GM12801 (cell line): Measurements from ENCODE around the gene PTK7.

Source experiments
- TF ChIP-seq, protein P1 (sequence below): IDR thresholded peaks from one replicate; pipeline ENCODE4 v1.5.1; 2011; ENCODE audit warnings: control low read depth; ENCODE audit not compliant: insufficient read length; ENCODE audit errors: extremely low read depth

PTK7 gene

DNA sequence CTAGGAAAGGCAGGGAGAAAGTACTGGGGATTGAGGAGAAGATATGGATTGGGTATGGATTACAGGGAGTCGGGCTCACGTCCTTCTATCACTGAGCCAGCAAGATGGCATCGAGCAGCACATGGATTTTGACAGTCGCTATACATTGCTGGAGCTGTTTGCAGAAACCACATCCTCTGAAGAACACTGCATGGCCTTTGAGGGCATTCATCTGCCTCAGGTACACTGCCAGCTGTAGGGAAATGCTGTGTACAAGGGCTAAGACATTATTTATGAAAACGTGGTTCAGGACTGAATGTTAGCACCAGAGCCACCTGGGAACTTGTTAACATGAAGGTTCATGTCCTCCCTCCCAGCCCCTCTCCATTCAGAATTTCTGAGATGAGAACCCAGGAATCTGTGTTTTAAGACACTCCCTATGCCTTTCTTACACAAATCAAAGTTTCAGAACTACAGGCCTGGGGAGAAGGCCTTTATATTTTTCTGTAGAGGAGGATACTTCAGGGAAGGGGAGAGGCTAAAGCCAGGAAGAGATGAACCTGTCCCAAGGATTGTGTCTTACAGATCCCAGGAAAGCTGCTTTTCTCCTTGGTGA, 109.4 kb downstream of the PTK7 start:
- TF ChIP-seq, protein P1, sequence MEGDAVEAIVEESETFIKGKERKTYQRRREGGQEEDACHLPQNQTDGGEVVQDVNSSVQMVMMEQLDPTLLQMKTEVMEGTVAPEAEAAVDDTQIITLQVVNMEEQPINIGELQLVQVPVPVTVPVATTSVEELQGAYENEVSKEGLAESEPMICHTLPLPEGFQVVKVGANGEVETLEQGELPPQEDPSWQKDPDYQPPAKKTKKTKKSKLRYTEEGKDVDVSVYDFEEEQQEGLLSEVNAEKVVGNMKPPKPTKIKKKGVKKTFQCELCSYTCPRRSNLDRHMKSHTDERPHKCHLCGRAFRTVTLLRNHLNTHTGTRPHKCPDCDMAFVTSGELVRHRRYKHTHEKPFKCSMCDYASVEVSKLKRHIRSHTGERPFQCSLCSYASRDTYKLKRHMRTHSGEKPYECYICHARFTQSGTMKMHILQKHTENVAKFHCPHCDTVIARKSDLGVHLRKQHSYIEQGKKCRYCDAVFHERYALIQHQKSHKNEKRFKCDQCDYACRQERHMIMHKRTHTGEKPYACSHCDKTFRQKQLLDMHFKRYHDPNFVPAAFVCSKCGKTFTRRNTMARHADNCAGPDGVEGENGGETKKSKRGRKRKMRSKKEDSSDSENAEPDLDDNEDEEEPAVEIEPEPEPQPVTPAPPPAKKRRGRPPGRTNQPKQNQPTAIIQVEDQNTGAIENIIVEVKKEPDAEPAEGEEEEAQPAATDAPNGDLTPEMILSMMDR, result no peak

DNA sequence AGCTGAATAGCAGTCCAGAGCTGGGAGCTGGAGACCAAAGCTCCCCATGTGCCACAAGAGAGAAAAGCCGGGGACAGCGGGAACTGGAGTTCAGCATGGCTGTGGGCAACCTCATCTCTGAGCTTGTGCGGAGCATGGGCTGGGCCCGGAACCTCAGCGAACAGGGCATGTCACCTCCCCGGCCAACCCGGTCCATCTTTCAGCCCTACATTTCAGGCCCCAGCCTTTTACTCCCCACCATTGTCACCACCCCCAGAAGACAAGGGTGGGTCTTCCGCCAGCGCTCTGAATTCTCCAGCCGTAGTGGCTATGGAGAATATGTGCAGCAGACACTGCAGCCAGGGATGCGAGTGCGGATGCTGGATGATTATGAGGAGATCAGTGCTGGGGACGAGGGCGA, 109.9 kb downstream of the PTK7 start:
- TF ChIP-seq, protein P1, result no peak

DNA sequence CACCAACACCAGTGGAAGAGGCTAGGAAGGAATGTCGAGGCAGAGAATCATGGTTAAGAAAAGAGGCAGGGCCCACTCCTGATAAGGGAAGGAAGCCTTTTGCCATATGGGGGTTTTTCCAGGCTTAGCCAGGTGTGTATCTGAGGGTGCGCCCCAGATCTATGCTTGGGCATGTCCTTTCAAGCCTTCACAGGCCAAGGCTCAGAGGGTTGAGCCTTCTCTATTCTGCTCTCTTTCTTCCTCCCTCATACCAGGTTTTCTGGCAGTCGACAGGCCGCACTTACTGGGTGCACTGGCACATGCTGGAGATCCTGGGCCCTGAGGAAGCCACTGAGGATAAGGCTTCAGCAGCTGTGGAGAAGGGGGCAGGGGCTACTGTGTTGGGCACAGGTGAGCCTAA, 110.6 kb downstream of the PTK7 start:
- TF ChIP-seq, protein P1, result no peak

DNA sequence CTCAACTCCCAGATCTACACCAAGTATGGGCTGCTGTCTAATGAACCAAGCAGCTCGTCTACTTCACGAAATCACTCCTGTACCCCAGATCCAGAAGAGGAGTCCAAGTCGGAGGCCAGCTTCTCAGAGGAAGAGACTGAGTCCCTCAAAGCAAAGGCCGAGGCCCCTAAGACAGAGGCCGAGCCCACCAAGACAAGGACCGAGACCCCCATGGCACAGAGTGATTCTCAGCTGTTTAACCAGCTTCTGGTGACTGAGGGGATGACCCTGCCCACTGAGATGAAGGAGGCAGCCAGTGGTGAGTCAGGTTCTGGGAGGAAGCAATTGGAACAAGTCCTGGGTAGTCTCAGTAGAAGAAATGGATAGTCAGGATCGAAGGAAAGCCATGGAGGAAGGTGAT, 111.7 kb downstream of the PTK7 start:
- TF ChIP-seq, protein P1, result no peak

DNA sequence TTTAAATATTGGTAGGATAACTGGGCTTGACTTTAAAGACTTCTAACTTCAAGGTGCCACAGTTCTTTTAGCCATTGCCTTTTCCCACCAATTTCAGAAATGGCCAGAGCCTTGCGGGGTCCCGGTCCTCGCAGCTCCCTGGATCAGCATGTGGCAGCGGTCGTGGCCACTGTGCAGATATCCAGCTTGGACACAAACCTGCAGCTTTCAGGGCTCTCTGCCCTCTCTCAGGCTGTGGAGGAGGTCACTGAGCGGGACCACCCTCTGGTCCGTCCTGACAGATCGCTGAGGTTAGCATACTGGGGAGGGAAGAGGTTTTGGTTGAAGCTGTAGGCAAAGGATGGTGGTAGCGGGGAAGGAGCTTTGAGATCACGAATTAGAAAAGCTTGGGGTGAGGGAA, 112.3 kb downstream of the PTK7 start:
- TF ChIP-seq, protein P1, result no peak

DNA sequence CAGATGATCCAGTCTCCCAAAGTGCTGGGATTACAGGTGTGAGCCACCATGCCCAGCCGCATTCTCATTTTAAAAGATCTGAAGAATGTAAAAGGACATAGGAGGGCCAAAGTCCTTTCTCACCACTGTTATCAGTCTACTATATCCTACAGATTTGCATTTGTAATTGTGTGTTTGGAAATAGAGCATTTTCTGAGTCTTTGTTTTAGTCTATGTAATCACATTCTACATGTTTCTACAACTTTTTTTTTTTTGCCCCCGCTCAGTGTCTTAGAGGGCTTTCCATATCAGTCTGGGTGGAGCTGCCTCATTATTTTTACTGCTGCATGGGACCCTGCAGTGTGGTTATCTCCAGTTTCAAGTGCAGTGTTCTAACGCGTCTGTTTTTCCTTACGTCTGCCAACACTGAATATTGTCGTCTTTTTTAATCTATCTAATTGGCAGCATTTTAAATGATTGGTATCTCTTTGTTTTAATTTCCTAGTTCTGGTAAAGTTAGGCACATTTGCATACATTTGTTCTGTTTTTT, 113.7 kb downstream of the PTK7 start:
- TF ChIP-seq, protein P1, result no peak

DNA sequence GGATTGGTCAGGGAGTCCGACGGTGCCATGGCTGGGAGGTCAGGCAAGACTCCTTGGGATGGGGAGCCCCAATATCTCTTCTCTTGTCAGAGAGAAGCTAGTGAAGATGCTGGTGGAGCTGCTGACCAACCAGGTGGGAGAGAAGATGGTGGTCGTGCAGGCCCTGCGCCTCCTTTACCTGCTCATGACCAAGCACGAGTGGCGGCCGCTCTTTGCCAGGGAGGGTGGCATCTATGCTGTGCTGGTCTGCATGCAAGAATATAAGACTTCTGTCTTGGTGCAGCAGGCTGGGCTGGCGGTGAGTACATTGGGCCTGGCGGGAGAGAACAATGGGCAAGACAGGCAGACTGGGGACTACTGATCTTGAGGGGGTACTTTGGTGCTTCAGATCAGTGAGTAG, 116.8 kb downstream of the PTK7 start:
- TF ChIP-seq, protein P1, result no peak

DNA sequence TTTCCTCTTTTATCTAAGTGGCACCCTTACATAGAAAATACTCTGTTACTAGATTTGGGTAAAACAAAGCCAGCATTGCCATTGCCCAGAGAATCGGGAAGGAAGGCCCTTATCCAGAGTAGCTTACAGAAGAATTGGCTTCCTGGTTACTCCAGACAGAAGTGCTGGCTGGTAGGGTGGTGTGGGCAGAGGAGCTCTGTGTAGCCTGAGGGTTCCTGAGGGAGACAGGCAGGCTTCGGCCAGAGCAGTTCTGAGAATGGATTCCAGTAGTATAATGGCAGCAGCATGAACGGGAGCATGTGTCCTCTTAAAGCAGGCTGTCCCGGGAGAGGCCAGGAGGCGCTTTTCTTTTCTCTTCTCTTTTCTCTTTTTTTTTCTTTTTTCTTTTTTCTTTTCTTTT, 117.8 kb downstream of the PTK7 start:
- TF ChIP-seq, protein P1, result no peak
